GM12878 (cell line): ENCODE data around the gene DAGLA. TPM values are rescaled to one million over a fixed set of nuclear protein-coding genes. Genes with fewer than 3 reads are reported as not detected.

Experiments used
- ATAC-seq: fragments of 200-7000 bp; cut with Tn5 transposase; 3 replicates; pipeline ENCODE4 v1.9.1; 2020; ENCODE audit warnings: mild to moderate bottlenecking, moderate library complexity
- BruUV-seq: library from RNA; stranded (reverse); fragments of 400-500 nt; replicated peaks from 2 replicates; lab custom pipeline; 2021; lab: Mats Ljungman, UMichigan
- CTCF ChIA-PET: fragments of 300-600 bp; sonication (Branson Sonifier 250); formaldehyde crosslinking; extraction: SDS; loops from one replicate; lab custom pipeline; 2021; ENCODE audit warnings: inconsistent platforms; lab: Yijun Ruan, JAX
- POLR2A ChIA-PET: fragments of 350-600 bp; formaldehyde crosslinking; extraction: SDS; loops from one replicate; lab custom pipeline; 2021; ENCODE audit warnings: inconsistent platforms; lab: Charles Lee
- RAD21 ChIA-PET: fragments of 300-600 bp; sonication (Branson Sonifier 250); formaldehyde crosslinking; loops from one replicate; lab custom pipeline; 2023; ENCODE audit warnings: antibody characterized with exemption; ENCODE audit not compliant: unreplicated experiment; lab: Charles Lee
- SMC1A ChIA-PET: fragments of 300-600 bp; sonication (Branson Sonifier 250); formaldehyde crosslinking; loops from one replicate; lab custom pipeline; 2023; ENCODE audit not compliant: unreplicated experiment, uncharacterized antibody; lab: Charles Lee
- DNase-seq: peaks from one replicate; pipeline ENCODE4 v3.0.0-alpha.2; 2011; ENCODE audit warnings: low read depth, low spot score
- FAIRE-seq: peaks from 3 replicates; lab custom pipeline; 2011; peaks lifted over from hg19 to GRCh38; lab: Jason Lieb, UNC
- H2AFZ ChIP-seq: 2 replicates; pipeline ENCODE4 v1.6.0; 2011; ENCODE audit warnings: low read depth, low read length, control low read depth; ENCODE audit not compliant: control insufficient read depth
- H3K27ac ChIP-seq: 2 replicates; pipeline ENCODE4 v1.5.1; 2011; ENCODE audit warnings: control low read depth; ENCODE audit not compliant: control insufficient read depth, insufficient read depth
- H3K27me3 ChIP-seq, 2 experiments: replicated peaks in 1 of 2; 2 replicates each; pipeline versions ENCODE4 v1.6.0 to v1.6.1; 2011; ENCODE audit warnings: low read length in 1 of 2; ENCODE audit not compliant: control insufficient read depth in 2 of 2, insufficient read depth in 2 of 2
- H3K36me3 ChIP-seq, 2 experiments: 2 replicates each; pipeline ENCODE4 v1.5.1; 2011; ENCODE audit warnings: low read length in 1 of 2; ENCODE audit not compliant: control insufficient read depth in 2 of 2, insufficient read depth in 2 of 2
- H3K4me1 ChIP-seq: 2 replicates; pipeline ENCODE4 v1.6.1; 2011; ENCODE audit warnings: mild to moderate bottlenecking, low read length, moderate library complexity, mixed read lengths; ENCODE audit not compliant: control insufficient read depth, insufficient read depth
- H3K4me2 ChIP-seq: 2 replicates; pipeline ENCODE4 v1.6.0; 2011; ENCODE audit warnings: control low read depth; ENCODE audit not compliant: control insufficient read depth, insufficient read depth
- H3K4me3 ChIP-seq: fragments of 200-600 bp; sonication (generic); 2 replicates; pipeline ENCODE4 v1.5.1; 2016
- H3K79me2 ChIP-seq: 2 replicates; pipeline ENCODE4 v1.6.0; 2011; ENCODE audit warnings: low read length; ENCODE audit not compliant: control insufficient read depth, insufficient read depth
- H3K9ac ChIP-seq: 2 replicates; pipeline ENCODE4 v1.8.0; 2011; ENCODE audit warnings: low read length, control low read depth, mixed read lengths; ENCODE audit not compliant: control insufficient read depth, insufficient read depth
- H3K9me3 ChIP-seq: replicated peaks from 3 replicates; pipeline ENCODE4 v1.5.1; 2011; ENCODE audit warnings: mild to moderate bottlenecking, low read length; ENCODE audit not compliant: control insufficient read depth, insufficient read depth
- H4K20me1 ChIP-seq: 2 replicates; pipeline ENCODE4 v1.6.0; 2011; ENCODE audit not compliant: control insufficient read depth, insufficient read depth
- DPF2 ChIP-seq: fragments of 450-650 bp; IDR thresholded peaks from 2 replicates; pipeline ENCODE4 v1.6.1; 2017; ENCODE audit warnings: mild to moderate bottlenecking
- GATAD2B ChIP-seq: fragments of 450-650 bp; conservative IDR thresholded peaks from 2 replicates; pipeline ENCODE4 v1.6.1; 2017; ENCODE audit warnings: low read depth, mild to moderate bottlenecking, moderate library complexity
- MEF2A ChIP-seq: IDR thresholded peaks from 2 replicates; pipeline ENCODE4 v1.6.1; 2011; ENCODE audit warnings: low read depth, mild to moderate bottlenecking, low read length, moderate library complexity; ENCODE audit not compliant: insufficient read depth
- NFYB ChIP-seq: IDR thresholded peaks from 2 replicates; pipeline ENCODE4 v1.6.1; 2011; ENCODE audit warnings: low read depth, mild to moderate bottlenecking, low read length, improper control_type of control experiment, moderate library complexity; ENCODE audit not compliant: insufficient read depth
- RELB ChIP-seq: fragments of 450-650 bp; IDR thresholded peaks from 2 replicates; pipeline ENCODE4 v1.6.1; 2017; ENCODE audit warnings: low read depth, mild to moderate bottlenecking, moderate library complexity
- STAT1 ChIP-seq: fragments of 450-650 bp; conservative IDR thresholded peaks from 2 replicates; pipeline ENCODE4 v1.6.1; 2014; ENCODE audit warnings: antibody characterized with exemption, mild to moderate bottlenecking
- YBX1 ChIP-seq: fragments of 450-650 bp; IDR thresholded peaks from 2 replicates; pipeline ENCODE4 v1.6.1; 2016; ENCODE audit warnings: antibody characterized with exemption
- ZNF217 ChIP-seq: fragments of 450-650 bp; IDR thresholded peaks from 2 replicates; pipeline ENCODE4 v1.6.1; 2017; ENCODE audit warnings: antibody characterized with exemption, mild to moderate bottlenecking
- ZNF274 ChIP-seq: IDR thresholded peaks from one replicate; pipeline ENCODE4 v1.8.0; 2011; ENCODE audit not compliant: insufficient read length, insufficient read depth
- WGBS: methylation state at CpG from one replicate; pipeline ENCODE4 v1.1.6; 2016; ENCODE audit warnings: low lambda C conversion rate; ENCODE audit not compliant: insufficient replicate concordance, insufficient coverage; ENCODE audit errors: missing lambda C conversion rate; 5-methylcytosine and 5-hydroxymethylcytosine counted together
- in situ Hi-C: fragments of 300-500 bp; cut with MboI; formaldehyde crosslinking; loops from 9 replicates; pipeline ENCODE4 v1.14.3; 2018; ENCODE audit warnings: mixed read lengths
- intact Hi-C: fragments of 100-400 bp; cut with micrococcal nuclease; formaldehyde crosslinking; loops from one replicate; pipeline ENCODE4 v1.14.2; 2022; ENCODE audit not compliant: unreplicated experiment
- polyA plus RNA-seq, 11 experiments: library from polyadenylated mRNA; depleted of rRNA in 4 of 11; unstranded in 6 of 11; stranded (reverse) in 5 of 11; fragments of >200 nt; fragmentation: Nextera tagmentation in 4 of 11; fragmentation: Illumina TruSeq in 1 of 11; extraction: Ambion mirVana in 4 of 11; extraction: Trizol in 1 of 11; gene quantifications; 1 replicate in 1 of 11; 2 replicates in 10 of 11; pipeline versions ENCODE4 v1.2.1 to v1.2.3, GENCODE V29; 2011 to 2016; ENCODE audit warnings: inconsistent platforms in 2 of 11, missing spikeins in 2 of 11, low read depth in 1 of 11
- total RNA-seq, 4 experiments: library from RNA; depleted of rRNA in 3 of 4; stranded (reverse); fragments of >200 nt in 3 of 4; fragmentation: Illumina TruSeq in 1 of 4; extraction: Trizol in 1 of 4; gene quantifications; 2 replicates each; pipeline versions ENCODE4 v1.2.1 to v1.2.3, GENCODE V29; 2013 to 2021

Gene DAGLA
- total and polyA plus RNA-seq, 10 of the 15 experiments (the other 5 are each of a cell fraction or from before 2014, with no cell fraction given) = 0.05 TPM; not detected in 9

GRCh38 chr11:61694946-61695706 lies 14.9 kb downstream of the DAGLA start:
- intact Hi-C loops = no loop called here
- no peak for FAIRE-seq
- CTCF ChIA-PET = no interaction called here

More at GRCh38 chr11:61694946-61695706, 14.9 kb downstream of the DAGLA start:
- H4K20me1 ChIP-seq = no peaks in the 10 kb centered on the region
- ATAC-seq = no peak
- peaks cover 0 to 2% of the 10 kb centered on the region in 2 experiments; a peak in 3 of 4 replicates for H3K27me3 ChIP-seq
- H3K9me3 ChIP-seq = no peaks in the 10 kb centered on the region
- DNase-seq = no peak
- no peak overlapping the region for H3K4me2 ChIP-seq
- H3K79me2 ChIP-seq = no peaks in the 10 kb centered on the region
- H3K36me3 ChIP-seq = no peaks in the 10 kb centered on the region
- 20% methylated on average over 14 of the region's 15 CpGs for WGBS
- H3K9ac ChIP-seq = no peak overlapping the region
- no peak overlapping the region for H2AFZ ChIP-seq
- SMC1A ChIA-PET = no interaction called here
- no peak overlapping the region for H3K4me3 ChIP-seq
- RAD21 ChIA-PET = no interaction called here
- POLR2A ChIA-PET = no interaction called here
- in situ Hi-C loops = no loop called here
- TF ChIP-seq NFYB (no peak), STAT1 (no peak), MEF2A (no peak), DPF2 (no peak), RELB (no peak), GATAD2B (no peak), ZNF217 (no peak), YBX1 (no peak), ZNF274 (no peak)
- no peak overlapping the region for H3K27ac ChIP-seq
- peaks cover 6% of the 10 kb centered on the region for H3K4me1 ChIP-seq
- BruUV-seq = no TSS peak
